Hepatic stellate cell (primary cell): ENCODE results near the gene IFIT2.
"Not testable (repeated sequence)": the region's sequence is repeated elsewhere in the genome, so short reads cannot be mapped to it uniquely, and the experiment has no call there.

Source experiments
- DNase-seq: peaks from one replicate; pipeline ENCODE4 v3.0.0; 2011; ENCODE audit warnings: low spot score

Gene IFIT2

GRCh38 chr10:89342206-89342958 is 40.5 kb downstream of the IFIT2 start:
- peak; percentile 25 for DNase-seq

- DNase-seq, result no peak
Observed at GRCh38 chr10:89343089-89343767, 41.4 kb downstream of the IFIT2 start.

DNA sequence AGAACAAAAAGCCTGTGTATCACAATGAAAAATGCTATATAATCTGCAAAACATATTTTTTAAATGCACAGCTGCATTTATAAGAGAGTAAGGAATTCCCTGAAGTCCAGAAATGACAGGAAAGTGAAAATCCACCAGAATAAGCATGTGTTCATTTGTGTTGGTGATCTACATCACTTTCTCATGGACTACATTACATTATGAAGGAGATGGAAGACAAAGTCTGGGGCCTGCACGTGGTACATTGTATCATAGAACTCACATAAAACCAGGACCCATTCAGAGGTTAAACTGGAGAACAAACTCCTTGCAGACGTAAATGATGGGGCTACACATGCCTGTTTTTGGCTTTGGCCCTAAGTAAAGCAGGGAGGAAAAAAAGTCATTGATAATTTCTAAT is 42.3 kb downstream of the IFIT2 start:
- DNase-seq, result no peak

GRCh38 chr10:89345367-89346000 is 43.6 kb downstream of the IFIT2 start:
- DNase-seq, result no peak

GRCh38 chr10:89346405-89347254 is 44.8 kb downstream of the IFIT2 start:
- no peak for DNase-seq

DNA sequence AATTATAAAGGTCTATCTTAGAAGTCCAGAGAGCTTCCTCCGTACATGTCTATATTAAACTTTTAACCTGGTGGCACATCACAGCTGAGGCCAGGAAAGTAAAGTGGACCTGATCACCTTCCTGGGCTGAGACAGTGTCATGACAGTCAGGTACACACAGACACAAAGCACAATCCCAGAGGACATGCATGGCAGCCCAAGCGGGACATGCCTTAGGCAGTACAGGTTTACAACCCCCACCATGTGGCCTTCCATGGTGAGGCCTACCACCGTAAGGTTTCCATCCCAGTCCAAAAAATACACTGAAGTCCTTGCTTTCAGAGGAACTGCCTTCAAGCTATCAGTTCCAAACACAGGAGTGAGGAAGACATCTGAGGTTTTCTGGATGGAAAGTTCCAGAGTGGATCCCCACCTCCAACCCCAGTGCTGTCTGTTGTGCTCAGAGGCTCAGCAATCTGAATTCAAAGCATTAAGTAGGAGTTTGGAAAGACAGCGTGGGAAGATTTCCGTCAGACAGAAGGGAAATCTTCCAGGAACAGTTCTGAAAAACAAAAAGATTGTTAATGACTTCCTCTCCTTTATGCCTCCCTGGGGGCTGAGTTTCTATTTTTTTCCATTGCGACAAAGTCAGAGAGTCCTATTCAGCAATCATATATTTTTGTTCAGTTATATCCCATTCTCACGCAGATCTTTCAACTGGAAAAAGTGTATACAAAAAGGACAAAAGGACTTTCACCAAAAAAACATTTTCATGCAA is 46.0 kb downstream of the IFIT2 start:
- DNase-seq, result no peak

GRCh38 chr10:89348481-89348880 is 46.6 kb downstream of the IFIT2 start:
- no peak for DNase-seq

DNA sequence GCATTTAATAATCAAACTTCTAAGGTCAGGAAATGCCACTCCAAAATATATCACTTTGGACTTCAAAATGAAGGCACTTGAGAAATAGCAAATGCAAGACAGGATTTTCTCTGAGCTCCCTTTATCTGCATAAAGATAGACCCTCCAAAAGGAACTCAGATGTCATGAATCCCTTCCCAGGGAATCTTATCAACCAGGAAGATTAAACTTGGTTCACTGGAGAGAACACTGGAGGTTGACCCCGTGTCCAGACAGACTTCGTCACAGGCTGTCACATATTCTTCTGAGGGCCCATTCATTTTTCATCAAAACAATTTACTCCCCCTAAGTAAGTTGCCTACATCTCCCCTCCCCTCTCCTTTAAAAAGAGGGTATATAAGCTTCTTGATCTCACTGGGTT is 47.1 kb downstream of the IFIT2 start:
- no peak for DNase-seq

GRCh38 chr10:89350631-89351315 is 48.9 kb downstream of the IFIT2 start:
- DNase-seq, result not testable (repeated sequence)

GRCh38 chr10:89351412-89351779 is 49.5 kb downstream of the IFIT2 start:
- no peak for DNase-seq

- DNase-seq, result peak; percentile 62
Observed at GRCh38 chr10:89351780-89352597, 50.1 kb downstream of the IFIT2 start.

DNA sequence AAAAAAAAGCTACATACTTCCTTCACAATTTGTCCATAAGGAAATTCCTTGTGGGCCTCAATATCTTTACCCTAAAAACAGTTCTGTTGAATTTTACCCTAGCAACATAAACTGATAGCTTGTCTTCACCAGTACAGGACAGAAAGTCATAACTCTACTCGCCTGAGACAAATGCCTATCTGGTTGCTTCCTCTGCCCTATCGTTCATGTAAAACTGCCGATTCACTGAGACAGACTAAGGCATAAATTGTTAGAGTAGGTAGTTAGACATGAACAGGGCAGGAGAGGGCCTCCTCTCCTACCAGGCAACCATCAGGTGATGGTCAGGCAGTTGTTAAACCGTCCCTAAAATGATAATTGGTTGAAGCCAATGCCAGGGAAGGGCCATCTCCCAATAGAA is 51.0 kb downstream of the IFIT2 start:
- no peak for DNase-seq

- DNase-seq, result no peak
Observed at GRCh38 chr10:89355394-89355931, 53.6 kb downstream of the IFIT2 start.

- no peak for DNase-seq
Observed at GRCh38 chr10:89357096-89357495, 55.2 kb downstream of the IFIT2 start.

DNA sequence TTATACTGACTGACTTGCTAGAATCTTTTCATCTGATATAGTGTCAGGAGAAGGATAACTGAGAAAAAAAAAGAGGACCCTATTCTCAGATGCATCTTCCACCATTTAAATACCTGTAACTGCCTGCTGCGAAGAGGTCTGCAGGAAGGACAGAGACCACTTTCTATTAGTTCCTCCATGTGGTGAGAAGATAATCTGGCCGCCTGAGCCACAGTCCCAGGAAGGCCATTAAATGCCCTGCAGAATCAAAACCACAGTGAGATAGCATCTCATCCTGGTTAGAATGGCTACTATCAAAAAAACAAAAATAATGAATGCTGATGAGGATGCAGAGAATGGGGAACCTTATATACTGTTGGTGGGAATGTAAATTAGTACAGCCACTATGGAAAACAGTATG is 56.1 kb downstream of the IFIT2 start:
- no peak for DNase-seq
